Measurements from ENCODE around the gene HP. TPM values are rescaled to one million over a fixed set of nuclear protein-coding genes. Genes with fewer than 3 reads are reported as not detected.

Gene HP
- total RNA-seq, 1 experiment from 2014 or later: 0.29 TPM

DNA sequence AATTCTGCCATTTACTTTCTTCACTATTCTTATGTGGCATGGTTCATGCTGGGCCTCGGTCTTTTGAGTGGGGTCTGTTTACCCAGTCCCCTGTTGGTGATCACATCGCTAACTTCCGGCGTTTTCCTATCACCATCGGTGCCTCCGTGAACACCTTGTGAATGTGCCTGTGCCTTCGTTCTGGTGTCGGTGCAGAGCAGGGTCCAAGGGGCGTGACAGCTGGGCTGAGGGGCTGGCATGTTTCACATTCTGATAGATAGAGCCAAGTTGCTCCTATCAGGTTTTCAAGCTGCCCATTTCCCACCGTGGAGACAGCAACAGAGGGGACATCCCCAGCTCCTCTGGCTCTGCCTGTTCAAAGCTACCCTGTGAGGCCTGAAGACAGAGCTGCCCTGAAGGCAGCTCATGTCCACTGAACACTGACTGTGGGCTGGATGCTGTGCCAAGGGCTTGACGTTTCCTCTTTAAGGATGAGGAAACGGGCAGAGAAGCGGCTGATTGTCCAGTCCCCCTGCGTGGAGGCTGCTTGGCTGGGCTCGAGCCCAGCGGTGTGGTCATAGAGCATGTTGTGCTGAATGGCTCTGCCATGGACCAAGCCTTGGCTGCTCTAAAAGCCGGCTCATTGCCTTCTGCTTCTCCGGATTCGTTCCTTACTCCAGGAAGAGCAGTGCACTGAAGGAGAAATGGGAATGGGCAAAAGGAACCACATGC is 28.7 kb upstream of the HP start:
- no peak overlapping the region for H3K27ac ChIP-seq
- no peaks in the 10 kb centered on the region; the same call in 1 of the 2 replicates for H3K4me1 ChIP-seq (replicated peaks)
- no peak overlapping the region for H3K4me3 ChIP-seq
- peaks cover 15% of the 10 kb centered on the region for H3K36me3 ChIP-seq
- no peaks in the 10 kb centered on the region for H3K9me3 ChIP-seq (replicated peaks)
- no peak for DNase-seq (ENCODE audit: low read depth in 1 of 2, low spot score in 2 of 2)
- H3K27me3 ChIP-seq (replicated peaks): no peaks in the 10 kb centered on the region

DNA sequence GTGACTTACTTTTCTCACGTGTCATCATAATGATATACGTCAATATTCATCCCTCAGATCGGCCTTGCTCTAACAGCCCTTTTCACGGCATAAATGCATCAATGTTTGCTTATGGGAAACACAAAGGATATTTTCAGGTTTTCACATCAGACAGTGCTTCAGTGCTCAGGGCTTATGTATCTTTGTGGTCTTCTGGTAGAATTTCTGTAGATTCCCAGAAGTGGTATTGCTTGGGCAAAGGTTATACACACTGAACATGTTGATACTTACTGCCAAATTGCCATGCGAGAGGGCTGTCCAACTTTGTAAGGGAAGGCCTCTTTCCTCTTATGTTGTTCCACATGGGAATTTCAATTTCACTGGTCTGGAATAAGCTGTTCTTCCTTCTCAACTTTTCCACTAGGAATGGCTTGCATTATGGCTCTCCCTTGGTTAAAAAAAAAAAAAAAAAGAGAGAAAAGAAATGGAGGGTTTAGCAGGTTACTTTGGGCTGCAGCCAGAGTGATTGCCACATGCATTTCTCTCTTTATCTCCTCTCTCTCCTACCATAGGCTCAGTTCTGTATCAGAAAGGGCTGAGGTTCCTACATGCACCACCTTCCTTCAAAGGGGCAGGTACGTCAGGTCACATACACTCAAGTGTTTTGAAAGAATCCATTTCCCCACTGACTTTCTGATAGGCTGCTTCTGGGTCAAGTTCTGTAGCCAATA is 26.5 kb upstream of the HP start:
- Histone ChIP-seq H3K4me3 (no peak overlapping the region), H3K9me3 (replicated peaks) (no peaks in the 10 kb centered on the region), H3K36me3 (peaks cover 15% of the 10 kb centered on the region), H3K27ac (no peak overlapping the region), H3K4me1 (replicated peaks) (no peaks in the 10 kb centered on the region; the same call in 1 of the 2 replicates), H3K27me3 (replicated peaks) (no peaks in the 10 kb centered on the region)
- DNase-seq (ENCODE audit: low read depth in 1 of 2, low spot score in 2 of 2): no peak

DNA sequence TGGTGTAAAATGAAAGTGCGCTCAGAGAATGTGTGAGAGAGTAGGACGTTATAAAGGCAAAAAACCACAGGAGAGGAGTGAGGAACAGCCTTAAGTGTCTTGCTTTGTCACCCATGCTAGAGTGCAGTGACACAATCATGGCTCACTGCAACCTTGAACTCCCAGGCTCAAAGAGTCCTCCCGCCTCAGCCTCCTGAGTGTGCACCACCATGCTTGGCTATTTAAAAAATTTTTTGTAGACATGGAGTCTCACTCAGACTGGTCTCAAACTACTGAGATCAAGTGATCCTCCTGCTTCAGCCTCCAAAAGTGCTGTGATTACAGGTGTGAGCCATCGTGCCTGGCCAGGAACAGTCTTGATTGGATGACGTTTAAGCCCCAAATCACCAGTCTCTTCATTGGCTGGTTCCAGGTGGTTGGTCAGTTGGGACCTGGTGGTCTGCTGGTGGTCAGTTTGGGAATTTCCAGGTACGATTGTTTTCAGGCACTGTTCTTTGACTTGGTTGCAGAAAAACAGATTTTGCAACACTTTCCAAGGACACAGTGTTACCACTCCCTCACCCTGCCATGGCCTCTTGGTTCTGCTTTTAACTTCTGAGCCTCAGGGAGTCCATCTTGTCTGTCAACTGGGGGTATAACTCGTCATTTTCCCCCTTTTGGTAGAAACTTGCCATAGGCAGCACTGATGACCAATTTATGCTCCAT is 24.6 kb upstream of the HP start:
- H3K4me3 ChIP-seq: no peak overlapping the region
- no peaks in the 10 kb centered on the region; the same call in 1 of the 2 replicates for H3K4me1 ChIP-seq (replicated peaks)
- H3K36me3 ChIP-seq: peaks cover 9% of the 10 kb centered on the region
- no peak for DNase-seq (ENCODE audit: low read depth in 1 of 2, low spot score in 2 of 2)
- H3K27ac ChIP-seq: no peak overlapping the region
- H3K9me3 ChIP-seq (replicated peaks): no peaks in the 10 kb centered on the region
- no peaks in the 10 kb centered on the region for H3K27me3 ChIP-seq (replicated peaks)

DNA sequence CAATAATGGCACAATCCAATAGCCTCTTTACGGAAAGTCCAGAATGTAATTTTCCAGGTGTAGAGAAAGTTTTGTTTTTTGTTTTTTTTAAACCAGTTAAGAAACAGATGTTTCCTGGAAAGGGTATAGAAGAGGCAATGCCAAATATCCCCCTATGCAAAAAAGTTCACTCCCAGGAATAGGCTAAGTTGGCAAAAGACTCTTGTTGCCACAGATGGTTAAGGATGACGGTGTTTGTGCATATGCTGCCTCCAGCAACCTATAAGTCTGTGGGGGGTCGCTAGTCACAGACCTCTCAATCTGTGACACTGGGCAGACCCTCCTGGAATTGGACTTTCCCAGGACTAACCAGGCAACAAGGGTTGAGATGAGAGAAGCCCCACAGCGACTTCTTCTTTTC is 20.9 kb upstream of the HP start:
- no peak for DNase-seq (ENCODE audit: low read depth in 1 of 2, low spot score in 2 of 2)
- H3K4me3 ChIP-seq: no peak overlapping the region
- no peaks in the 10 kb centered on the region for H3K9me3 ChIP-seq (replicated peaks)
- H3K27ac ChIP-seq: no peak overlapping the region
- H3K36me3 ChIP-seq: no peaks in the 10 kb centered on the region
- no peaks in the 10 kb centered on the region for H3K27me3 ChIP-seq (replicated peaks)
- H3K4me1 ChIP-seq (replicated peaks): no peaks in the 10 kb centered on the region

DNA sequence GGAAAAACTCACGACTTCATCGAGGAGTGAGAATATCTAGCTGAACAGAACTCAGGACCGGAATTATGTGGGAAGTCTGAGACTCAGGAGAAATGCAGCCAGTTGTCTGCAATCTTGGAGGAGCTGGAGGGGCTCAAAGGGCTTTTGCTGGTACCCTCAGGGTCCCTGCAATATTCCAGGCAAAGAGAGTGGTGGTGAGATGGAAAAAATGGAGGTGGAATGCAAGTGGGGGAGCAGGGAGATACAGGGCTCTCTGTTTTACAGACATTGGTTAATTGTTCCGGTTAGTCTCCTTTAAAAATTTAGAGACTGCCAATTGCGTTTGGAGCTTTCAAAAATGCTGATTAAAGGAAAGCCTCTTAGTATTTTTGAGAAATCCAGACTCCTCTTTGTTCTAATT is 18.2 kb upstream of the HP start:
- H3K27ac ChIP-seq: no peak overlapping the region
- no peak overlapping the region for H3K4me3 ChIP-seq
- H3K9me3 ChIP-seq (replicated peaks): no peaks in the 10 kb centered on the region
- no peak for DNase-seq (ENCODE audit: low read depth in 1 of 2, low spot score in 2 of 2)
- H3K36me3 ChIP-seq: no peaks in the 10 kb centered on the region
- H3K27me3 ChIP-seq (replicated peaks): no peaks in the 10 kb centered on the region
- H3K4me1 ChIP-seq (replicated peaks): no peaks in the 10 kb centered on the region

DNA sequence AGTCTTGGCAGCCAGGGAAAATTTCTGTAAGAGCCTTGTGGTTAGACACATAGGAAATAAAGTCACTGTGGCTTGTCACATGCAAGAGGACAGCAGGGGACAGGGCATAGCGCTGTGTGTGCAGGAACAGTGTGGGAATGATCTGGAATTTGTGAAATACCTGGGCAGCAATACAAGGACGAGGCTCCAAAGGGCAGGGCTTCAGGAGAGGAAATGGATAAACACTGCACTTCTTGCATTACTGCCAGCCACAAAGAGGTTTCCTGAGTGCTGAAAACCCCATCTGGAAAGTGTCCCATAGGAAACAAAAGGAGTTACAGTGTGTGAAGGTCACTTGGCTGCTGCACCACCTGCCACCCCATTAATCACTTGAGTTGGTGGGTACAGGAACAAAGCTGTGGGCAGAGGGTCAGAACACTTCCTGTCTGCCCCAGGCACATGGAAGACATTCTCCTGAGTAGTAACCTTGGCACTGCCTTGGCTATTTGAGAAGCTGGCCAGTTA is 12.1 kb upstream of the HP start:
- H3K9me3 ChIP-seq (replicated peaks): no peaks in the 10 kb centered on the region
- no peak overlapping the region for H3K4me3 ChIP-seq
- no peak overlapping the region for H3K27ac ChIP-seq
- no peak for DNase-seq (ENCODE audit: low read depth in 1 of 2, low spot score in 2 of 2)
- no peaks in the 10 kb centered on the region for H3K4me1 ChIP-seq (replicated peaks)
- H3K27me3 ChIP-seq (replicated peaks): no peaks in the 10 kb centered on the region
- H3K36me3 ChIP-seq: no peaks in the 10 kb centered on the region

DNA sequence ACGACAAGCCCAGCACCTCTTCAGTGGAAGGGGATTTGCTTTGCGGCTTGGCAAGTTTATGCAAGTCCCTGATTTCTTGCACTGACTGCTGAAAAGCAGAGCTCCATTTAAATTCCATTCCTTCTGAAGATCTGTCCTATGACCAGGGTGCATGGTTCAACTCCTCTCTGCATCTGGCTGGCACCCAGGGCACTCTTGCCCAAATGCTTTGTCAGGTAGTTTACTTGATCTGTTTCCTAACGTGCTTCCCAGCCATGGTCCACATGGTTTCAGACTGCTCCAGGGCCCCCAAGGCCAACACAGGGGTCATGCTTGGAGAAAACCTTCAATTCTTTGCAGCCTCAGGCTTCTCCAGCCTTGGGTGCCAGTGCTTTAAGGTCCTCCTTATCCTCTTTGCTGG is 11.2 kb upstream of the HP start:
- H3K9me3 ChIP-seq (replicated peaks): no peaks in the 10 kb centered on the region
- no peaks in the 10 kb centered on the region for H3K36me3 ChIP-seq
- H3K4me1 ChIP-seq (replicated peaks): no peaks in the 10 kb centered on the region
- H3K27me3 ChIP-seq (replicated peaks): no peaks in the 10 kb centered on the region
- H3K27ac ChIP-seq: no peak overlapping the region
- no peak for DNase-seq (ENCODE audit: low read depth in 1 of 2, low spot score in 2 of 2)
- H3K4me3 ChIP-seq: no peak overlapping the region

DNA sequence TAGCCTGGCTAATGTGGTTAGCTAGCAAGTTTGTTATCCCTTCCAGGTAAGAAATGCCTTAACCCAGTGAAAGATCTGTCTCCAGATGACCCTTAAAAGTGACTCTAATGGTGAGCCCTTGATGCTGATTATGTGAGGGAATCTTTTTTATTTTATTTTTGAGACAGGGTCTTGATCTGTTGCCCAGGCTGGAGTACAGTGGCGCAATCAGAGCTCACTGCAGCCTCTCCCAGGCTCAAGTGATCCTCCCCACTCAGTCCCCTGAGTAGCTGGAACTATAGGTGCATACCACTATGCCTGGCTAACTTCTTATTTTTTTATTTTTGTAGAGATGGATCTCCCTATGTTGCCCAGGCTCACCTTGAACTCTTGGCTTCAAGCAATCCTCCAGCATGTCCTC is 10.8 kb upstream of the HP start:
- H3K4me1 ChIP-seq (replicated peaks): no peaks in the 10 kb centered on the region
- H3K27me3 ChIP-seq (replicated peaks): no peaks in the 10 kb centered on the region
- H3K4me3 ChIP-seq: no peak overlapping the region
- no peak overlapping the region for H3K27ac ChIP-seq
- H3K9me3 ChIP-seq (replicated peaks): no peaks in the 10 kb centered on the region
- DNase-seq (ENCODE audit: low read depth in 1 of 2, low spot score in 2 of 2): no peak
- H3K36me3 ChIP-seq: no peaks in the 10 kb centered on the region

DNA sequence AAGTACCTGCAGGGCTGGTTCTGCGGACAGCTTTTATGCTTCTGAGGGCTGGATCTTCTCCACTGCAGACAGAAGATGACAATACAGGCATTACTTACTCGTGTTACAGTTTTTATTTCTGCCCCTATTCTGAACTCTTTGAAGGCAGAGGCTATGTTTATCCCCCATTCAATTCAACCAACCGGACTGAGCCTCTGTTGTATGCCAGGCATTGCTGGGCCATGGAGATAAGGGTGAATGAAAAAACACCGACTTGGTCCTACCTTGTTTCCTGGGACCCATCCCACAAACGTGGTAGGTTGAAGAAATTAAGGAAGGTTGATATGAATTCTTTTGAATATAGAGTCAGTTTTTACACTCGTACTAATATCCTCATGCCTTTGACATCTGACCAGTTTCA is 10.0 kb upstream of the HP start:
- Histone ChIP-seq H3K27ac (no peak overlapping the region), H3K36me3 (no peaks in the 10 kb centered on the region), H3K4me1 (replicated peaks) (no peaks in the 10 kb centered on the region), H3K4me3 (no peak overlapping the region), H3K9me3 (replicated peaks) (no peaks in the 10 kb centered on the region), H3K27me3 (replicated peaks) (no peaks in the 10 kb centered on the region)
- DNase-seq (ENCODE audit: low read depth in 1 of 2, low spot score in 2 of 2): no peak

DNA sequence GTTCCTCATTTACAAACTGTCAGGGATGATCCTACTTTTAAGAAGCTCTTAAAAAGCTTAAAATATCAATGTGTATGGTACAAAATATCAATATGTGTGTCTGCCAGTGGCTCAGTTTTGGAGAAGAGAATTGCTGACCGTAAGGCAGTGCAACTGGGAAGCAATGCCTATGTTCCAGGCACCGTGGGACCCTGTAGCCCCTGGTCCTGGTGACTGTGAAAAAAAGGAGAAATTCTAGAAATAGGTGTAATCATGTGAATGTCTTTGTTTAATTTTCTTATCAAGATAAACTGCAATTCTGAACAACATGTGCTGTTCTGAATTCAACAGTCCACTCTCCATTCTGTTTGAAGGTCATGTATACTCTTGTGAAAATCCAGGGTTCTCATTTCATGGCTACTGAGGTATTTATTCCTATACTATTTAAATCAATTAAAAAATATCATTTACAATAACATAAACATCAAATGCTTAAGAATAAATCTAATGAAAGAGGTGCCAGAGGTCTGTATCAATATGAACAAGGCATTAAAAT is 9.4 kb upstream of the HP start:
- Histone ChIP-seq H3K4me3 (no peak overlapping the region), H3K4me1 (replicated peaks) (no peaks in the 10 kb centered on the region), H3K9me3 (replicated peaks) (no peaks in the 10 kb centered on the region), H3K36me3 (no peaks in the 10 kb centered on the region), H3K27me3 (replicated peaks) (no peaks in the 10 kb centered on the region), H3K27ac (no peak overlapping the region)
- DNase-seq (ENCODE audit: low read depth in 1 of 2, low spot score in 2 of 2): no peak

DNA sequence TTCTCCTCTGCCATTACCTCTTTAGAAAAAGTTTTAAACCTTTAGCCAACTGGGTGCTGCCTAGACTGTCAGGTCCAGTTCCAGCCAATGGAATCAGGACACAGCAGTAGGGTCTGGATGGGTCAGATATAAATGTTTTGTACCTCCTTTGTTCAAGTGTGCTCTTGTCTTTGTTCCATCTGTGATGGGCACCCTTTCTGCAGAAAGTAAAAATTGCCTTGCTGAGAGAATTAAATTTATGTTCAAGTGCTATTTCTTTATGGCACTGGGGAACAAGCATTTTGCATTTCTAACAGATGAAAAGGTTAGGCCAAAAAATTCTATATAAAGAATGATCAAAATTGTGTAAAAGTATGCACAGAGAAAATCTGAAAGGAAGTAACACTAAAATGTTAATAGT is 5.2 kb upstream of the HP start:
- Histone ChIP-seq H3K27ac (no peak overlapping the region), H3K4me1 (replicated peaks) (no peaks in the 10 kb centered on the region)
- DNase-seq (ENCODE audit: low read depth in 1 of 2, low spot score in 2 of 2): no peak

DNA sequence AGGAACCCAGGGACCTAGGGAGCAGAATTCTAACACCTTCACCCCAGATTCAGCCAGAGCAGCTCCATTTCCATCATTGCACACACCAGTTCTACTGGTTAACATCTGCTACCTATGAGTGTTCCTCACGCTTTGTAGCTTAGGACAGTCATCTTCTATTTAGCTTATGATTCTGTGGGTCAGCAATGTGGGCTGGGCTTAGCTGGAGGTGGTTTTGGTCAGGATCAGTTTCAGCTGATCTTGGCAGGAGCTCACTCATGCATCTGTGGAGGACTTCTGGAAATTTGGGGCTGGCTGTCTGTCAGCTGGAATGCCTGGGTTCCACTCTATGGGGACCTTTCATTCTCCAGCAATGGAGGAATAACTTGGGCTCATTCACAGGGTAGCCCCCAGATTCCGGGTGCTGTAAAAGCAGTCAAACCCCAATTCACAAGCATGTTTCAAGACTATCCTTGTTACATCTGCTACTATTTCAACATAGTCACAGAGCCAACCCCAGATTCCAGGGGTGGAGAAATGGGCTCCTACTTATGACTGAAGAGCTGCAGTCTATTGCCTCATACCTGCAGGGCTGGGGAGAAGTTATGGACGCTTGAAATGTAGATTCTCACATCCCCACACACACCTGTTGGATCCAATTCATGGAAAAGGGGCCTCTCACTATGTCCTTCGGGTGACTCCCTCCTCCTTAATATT is 3.4 kb upstream of the HP start:
- no peak overlapping the region for H3K27ac ChIP-seq
- peaks cover 6% of the 10 kb centered on the region; the same call in 1 of the 2 replicates for H3K27me3 ChIP-seq (replicated peaks)
- no peaks in the 10 kb centered on the region for H3K9me3 ChIP-seq (replicated peaks)
- no peak overlapping the region for H3K4me3 ChIP-seq
- H3K4me1 ChIP-seq (replicated peaks): no peaks in the 10 kb centered on the region
- H3K36me3 ChIP-seq: no peaks in the 10 kb centered on the region
- no peak for DNase-seq (ENCODE audit: low read depth in 1 of 2, low spot score in 2 of 2)

More for the DNA sequence above, 5.2 kb upstream of the HP start:
- Histone ChIP-seq H3K9me3 (replicated peaks) (no peaks in the 10 kb centered on the region), H3K36me3 (no peaks in the 10 kb centered on the region), H3K4me3 (no peak overlapping the region), H3K27me3 (replicated peaks) (peaks cover 6% of the 10 kb centered on the region; the same call in 1 of the 2 replicates)

DNA sequence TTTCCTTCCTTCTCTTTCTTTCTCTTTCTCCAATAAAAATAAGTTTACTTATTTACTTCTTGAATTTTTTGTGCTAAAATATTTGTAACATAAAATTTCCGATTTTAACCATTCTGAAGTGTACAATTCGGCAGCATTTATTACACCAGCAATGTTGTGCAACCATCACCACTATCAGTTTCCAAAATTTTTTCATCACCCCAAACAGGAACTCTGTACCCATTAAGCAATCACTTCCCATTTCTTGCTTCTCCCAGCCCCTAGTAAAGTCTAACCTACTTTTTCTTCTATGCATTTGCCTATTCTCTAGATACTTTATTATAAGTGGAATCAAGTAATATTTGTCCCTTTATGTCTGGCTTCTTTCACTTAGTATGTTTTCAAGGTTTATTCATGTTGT is 2.5 kb upstream of the HP start:
- Histone ChIP-seq H3K4me1 (replicated peaks) (no peaks in the 10 kb centered on the region), H3K4me3 (no peak overlapping the region), H3K36me3 (no peaks in the 10 kb centered on the region), H3K27ac (no peak overlapping the region), H3K27me3 (replicated peaks) (peaks cover 6% of the 10 kb centered on the region; the same call in 1 of the 2 replicates), H3K9me3 (replicated peaks) (no peaks in the 10 kb centered on the region)
- no peak for DNase-seq (ENCODE audit: low read depth in 1 of 2, low spot score in 2 of 2)

Data from SJSA1 (cell line).